ENCODE results near the gene FSTL3. TPM values are rescaled to one million over a fixed set of nuclear protein-coding genes. Genes with fewer than 3 reads are reported as not detected.

Gene FSTL3
- total and polyA plus RNA-seq, 2 of the 8 experiments (the other 6 are each of a cell fraction or from before 2014, with no cell fraction given), result 8.1 to 11.8 TPM

DNA sequence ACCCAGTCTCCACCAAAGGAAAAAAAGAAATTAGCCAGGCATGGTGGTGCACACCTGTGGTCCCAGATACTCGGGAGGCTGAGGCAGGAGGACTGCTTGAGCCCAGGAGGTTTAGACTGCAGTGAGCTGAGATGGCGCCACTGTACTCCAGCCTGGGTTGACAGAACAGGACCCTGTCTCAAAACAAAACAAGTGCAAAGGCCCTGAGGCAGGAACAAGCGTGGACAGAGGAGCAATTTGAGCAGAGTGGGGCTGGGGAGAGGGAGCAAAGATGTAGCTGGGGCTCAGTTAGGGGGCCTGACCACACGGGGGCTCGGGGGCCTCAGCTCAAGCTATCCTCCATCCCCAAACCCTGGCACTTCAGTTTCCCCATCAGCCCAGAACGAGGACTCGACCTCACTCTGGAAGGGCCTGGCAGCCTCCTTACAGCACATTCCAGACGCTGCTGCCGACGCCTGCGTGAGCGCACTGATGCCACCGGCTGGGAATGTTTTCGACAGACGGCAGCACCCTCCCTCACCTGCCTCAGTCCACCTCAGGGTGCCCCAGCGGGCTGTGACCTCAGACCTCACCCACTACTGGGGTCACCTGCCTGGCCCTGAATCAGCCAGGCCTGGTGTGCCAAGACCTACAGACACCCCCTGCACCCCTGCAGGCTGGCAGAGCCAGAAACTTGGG, 41.1 kb upstream of the FSTL3 start (continued):
- TF ChIP-seq, protein P1, sequence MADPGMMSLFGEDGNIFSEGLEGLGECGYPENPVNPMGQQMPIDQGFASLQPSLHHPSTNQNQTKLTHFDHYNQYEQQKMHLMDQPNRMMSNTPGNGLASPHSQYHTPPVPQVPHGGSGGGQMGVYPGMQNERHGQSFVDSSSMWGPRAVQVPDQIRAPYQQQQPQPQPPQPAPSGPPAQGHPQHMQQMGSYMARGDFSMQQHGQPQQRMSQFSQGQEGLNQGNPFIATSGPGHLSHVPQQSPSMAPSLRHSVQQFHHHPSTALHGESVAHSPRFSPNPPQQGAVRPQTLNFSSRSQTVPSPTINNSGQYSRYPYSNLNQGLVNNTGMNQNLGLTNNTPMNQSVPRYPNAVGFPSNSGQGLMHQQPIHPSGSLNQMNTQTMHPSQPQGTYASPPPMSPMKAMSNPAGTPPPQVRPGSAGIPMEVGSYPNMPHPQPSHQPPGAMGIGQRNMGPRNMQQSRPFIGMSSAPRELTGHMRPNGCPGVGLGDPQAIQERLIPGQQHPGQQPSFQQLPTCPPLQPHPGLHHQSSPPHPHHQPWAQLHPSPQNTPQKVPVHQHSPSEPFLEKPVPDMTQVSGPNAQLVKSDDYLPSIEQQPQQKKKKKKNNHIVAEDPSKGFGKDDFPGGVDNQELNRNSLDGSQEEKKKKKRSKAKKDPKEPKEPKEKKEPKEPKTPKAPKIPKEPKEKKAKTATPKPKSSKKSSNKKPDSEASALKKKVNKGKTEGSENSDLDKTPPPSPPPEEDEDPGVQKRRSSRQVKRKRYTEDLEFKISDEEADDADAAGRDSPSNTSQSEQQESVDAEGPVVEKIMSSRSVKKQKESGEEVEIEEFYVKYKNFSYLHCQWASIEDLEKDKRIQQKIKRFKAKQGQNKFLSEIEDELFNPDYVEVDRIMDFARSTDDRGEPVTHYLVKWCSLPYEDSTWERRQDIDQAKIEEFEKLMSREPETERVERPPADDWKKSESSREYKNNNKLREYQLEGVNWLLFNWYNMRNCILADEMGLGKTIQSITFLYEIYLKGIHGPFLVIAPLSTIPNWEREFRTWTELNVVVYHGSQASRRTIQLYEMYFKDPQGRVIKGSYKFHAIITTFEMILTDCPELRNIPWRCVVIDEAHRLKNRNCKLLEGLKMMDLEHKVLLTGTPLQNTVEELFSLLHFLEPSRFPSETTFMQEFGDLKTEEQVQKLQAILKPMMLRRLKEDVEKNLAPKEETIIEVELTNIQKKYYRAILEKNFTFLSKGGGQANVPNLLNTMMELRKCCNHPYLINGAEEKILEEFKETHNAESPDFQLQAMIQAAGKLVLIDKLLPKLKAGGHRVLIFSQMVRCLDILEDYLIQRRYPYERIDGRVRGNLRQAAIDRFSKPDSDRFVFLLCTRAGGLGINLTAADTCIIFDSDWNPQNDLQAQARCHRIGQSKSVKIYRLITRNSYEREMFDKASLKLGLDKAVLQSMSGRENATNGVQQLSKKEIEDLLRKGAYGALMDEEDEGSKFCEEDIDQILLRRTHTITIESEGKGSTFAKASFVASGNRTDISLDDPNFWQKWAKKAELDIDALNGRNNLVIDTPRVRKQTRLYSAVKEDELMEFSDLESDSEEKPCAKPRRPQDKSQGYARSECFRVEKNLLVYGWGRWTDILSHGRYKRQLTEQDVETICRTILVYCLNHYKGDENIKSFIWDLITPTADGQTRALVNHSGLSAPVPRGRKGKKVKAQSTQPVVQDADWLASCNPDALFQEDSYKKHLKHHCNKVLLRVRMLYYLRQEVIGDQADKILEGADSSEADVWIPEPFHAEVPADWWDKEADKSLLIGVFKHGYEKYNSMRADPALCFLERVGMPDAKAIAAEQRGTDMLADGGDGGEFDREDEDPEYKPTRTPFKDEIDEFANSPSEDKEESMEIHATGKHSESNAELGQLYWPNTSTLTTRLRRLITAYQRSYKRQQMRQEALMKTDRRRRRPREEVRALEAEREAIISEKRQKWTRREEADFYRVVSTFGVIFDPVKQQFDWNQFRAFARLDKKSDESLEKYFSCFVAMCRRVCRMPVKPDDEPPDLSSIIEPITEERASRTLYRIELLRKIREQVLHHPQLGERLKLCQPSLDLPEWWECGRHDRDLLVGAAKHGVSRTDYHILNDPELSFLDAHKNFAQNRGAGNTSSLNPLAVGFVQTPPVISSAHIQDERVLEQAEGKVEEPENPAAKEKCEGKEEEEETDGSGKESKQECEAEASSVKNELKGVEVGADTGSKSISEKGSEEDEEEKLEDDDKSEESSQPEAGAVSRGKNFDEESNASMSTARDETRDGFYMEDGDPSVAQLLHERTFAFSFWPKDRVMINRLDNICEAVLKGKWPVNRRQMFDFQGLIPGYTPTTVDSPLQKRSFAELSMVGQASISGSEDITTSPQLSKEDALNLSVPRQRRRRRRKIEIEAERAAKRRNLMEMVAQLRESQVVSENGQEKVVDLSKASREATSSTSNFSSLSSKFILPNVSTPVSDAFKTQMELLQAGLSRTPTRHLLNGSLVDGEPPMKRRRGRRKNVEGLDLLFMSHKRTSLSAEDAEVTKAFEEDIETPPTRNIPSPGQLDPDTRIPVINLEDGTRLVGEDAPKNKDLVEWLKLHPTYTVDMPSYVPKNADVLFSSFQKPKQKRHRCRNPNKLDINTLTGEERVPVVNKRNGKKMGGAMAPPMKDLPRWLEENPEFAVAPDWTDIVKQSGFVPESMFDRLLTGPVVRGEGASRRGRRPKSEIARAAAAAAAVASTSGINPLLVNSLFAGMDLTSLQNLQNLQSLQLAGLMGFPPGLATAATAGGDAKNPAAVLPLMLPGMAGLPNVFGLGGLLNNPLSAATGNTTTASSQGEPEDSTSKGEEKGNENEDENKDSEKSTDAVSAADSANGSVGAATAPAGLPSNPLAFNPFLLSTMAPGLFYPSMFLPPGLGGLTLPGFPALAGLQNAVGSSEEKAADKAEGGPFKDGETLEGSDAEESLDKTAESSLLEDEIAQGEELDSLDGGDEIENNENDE (IDR thresholded peaks at IDR 0.05; ENCODE audit: insufficient replicate concordance, low read length), result no peak
- TF ChIP-seq NRF1 (IDR thresholded peaks at IDR 0.05; ENCODE audit: low read depth, low read length) (no peak), GABPA (IDR thresholded peaks at IDR 0.05; ENCODE audit: borderline replicate concordance, insufficient read depth, low read length) (no peak), SAP30 (IDR thresholded peaks at IDR 0.05; ENCODE audit: insufficient read depth, insufficient replicate concordance, low read length) (no peak), JUN (IDR thresholded peaks at IDR 0.05; ENCODE audit: low read depth, low read length) (no peak), HDAC2 (IDR thresholded peaks at IDR 0.05; ENCODE audit: borderline replicate concordance in 1 of 2, low read depth in 2 of 2, low read length in 2 of 2) (no peak)
- TF ChIP-seq, protein P2, sequence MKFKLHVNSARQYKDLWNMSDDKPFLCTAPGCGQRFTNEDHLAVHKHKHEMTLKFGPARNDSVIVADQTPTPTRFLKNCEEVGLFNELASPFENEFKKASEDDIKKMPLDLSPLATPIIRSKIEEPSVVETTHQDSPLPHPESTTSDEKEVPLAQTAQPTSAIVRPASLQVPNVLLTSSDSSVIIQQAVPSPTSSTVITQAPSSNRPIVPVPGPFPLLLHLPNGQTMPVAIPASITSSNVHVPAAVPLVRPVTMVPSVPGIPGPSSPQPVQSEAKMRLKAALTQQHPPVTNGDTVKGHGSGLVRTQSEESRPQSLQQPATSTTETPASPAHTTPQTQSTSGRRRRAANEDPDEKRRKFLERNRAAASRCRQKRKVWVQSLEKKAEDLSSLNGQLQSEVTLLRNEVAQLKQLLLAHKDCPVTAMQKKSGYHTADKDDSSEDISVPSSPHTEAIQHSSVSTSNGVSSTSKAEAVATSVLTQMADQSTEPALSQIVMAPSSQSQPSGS (IDR thresholded peaks at IDR 0.05; ENCODE audit: low read length), result no peak
